Measurements from ENCODE around the gene BUB1B. TPM values are rescaled to one million over a fixed set of nuclear protein-coding genes. Genes with fewer than 3 reads are reported as not detected.

BUB1B gene
- total RNA-seq, 1 experiment from 2014 or later: 49.3 TPM

GRCh38 chr15:40246496-40247280, 85.8 kb downstream of the BUB1B start:
- DNase-seq (ENCODE audit: low read depth): no peak
- in situ Hi-C loops (cut with HindIII; ENCODE audit: low pct_unique_long_range_greater_than_20kb, low sequenced_read_pairs): no loop called here

- DNase-seq (ENCODE audit: low read depth): no peak
- in situ Hi-C loops (cut with HindIII; ENCODE audit: low pct_unique_long_range_greater_than_20kb, low sequenced_read_pairs): no loop called here
These were observed 86.6 kb downstream of the BUB1B start for GRCh38 chr15:40247406-40247971.

- DNase-seq (ENCODE audit: low read depth): no peak
- in situ Hi-C loops (cut with HindIII; ENCODE audit: low pct_unique_long_range_greater_than_20kb, low sequenced_read_pairs): no loop called here
These were observed 87.3 kb downstream of the BUB1B start for GRCh38 chr15:40248006-40248783.

- in situ Hi-C loops (cut with HindIII; ENCODE audit: low pct_unique_long_range_greater_than_20kb, low sequenced_read_pairs): no loop called here
- peak; percentile 26 for DNase-seq (ENCODE audit: low read depth)
These were observed 88.8 kb downstream of the BUB1B start for GRCh38 chr15:40249477-40250303.

DNA sequence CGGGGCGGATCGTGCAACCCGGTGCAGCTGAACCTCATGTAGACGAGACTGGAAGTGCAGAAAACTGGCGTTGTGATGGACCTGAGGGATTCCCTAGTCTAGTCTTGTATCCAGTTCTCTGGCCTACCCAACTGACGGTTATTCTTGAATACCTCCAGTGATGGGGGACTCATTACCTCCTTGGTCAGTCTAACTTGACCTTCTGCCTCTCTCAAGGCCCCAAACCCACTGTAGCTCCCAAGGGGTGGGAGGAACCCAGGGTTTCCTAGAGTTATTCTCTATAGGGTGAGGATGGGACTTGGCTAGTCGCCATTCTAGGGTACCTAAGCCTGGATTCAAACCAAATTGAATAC, 89.4 kb downstream of the BUB1B start:
- DNase-seq (ENCODE audit: low read depth): no peak
- in situ Hi-C loops (cut with HindIII; ENCODE audit: low pct_unique_long_range_greater_than_20kb, low sequenced_read_pairs): no loop called here

DNA sequence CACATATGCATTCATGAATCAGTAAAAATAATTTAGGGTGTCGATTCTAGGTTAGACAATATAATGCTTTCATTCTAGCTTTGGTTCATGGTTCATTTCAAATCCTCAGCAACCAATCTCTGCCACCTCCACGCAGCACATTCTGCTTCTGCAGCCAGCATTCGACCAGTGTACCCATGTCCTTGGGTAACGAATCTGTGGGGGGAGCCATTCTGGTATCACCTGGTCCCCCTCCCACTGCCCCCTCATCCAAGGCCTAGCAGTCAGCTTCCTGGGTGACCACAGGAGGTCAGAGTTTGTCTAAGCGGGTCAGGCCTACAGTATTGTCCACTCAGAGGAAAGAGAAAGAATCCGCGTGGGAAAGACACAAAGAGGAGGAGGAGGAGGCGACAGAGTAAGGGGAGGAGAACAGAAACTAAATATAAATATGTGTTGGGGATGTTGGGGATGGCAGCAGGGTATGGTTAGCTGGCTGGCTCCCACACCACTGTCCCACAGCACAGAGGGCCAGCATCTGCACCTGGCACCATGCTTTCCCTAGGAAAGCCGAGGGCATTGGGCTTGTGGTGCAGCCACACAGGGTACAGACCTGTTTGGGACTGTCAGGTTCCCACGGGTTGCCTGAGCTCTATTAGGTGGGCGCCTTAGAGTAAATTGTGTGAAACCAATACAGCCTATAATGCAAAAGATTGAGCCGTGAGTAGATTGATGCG, 90.1 kb downstream of the BUB1B start:
- no peak for DNase-seq (ENCODE audit: low read depth)
- in situ Hi-C loops (cut with HindIII; ENCODE audit: low pct_unique_long_range_greater_than_20kb, low sequenced_read_pairs): no loop called here

DNA sequence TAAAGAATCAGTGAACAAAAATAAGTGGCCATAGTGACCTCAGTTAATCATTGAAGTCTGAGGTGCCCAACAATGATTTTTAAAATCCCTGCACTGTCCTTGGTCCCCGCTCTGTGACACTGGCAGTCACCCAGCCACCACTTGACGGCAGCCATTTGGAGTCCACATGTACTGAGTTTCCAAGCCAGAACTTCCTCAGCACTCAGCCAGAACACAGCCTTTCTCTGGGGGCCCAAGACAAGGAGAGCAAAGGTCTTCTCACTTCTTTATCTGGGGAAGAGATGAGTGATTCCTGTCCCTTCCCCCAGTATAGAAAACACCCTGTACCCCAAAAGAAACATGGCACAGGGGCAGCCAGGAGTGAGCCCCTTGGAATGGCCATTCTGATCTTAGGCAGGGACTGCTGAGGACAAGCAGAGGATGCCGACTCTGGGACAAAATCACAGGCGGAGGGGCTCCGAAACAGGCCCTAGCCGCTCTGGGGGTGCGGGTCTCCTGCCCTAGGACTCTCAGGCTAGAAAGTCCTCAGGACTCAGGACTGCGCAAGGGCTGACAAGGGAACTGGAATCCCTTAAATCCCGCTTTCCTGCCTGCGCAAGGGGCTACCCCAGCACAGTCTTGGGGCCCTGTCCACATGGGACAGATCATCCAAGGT, 90.7 kb downstream of the BUB1B start:
- no peak for DNase-seq (ENCODE audit: low read depth)
- in situ Hi-C loops (cut with HindIII; ENCODE audit: low pct_unique_long_range_greater_than_20kb, low sequenced_read_pairs): no loop called here

GRCh38 chr15:40252141-40252437, 91.2 kb downstream of the BUB1B start:
- DNase-seq (ENCODE audit: low read depth): no peak
- in situ Hi-C loops (cut with HindIII; ENCODE audit: low pct_unique_long_range_greater_than_20kb, low sequenced_read_pairs): no loop called here

DNA sequence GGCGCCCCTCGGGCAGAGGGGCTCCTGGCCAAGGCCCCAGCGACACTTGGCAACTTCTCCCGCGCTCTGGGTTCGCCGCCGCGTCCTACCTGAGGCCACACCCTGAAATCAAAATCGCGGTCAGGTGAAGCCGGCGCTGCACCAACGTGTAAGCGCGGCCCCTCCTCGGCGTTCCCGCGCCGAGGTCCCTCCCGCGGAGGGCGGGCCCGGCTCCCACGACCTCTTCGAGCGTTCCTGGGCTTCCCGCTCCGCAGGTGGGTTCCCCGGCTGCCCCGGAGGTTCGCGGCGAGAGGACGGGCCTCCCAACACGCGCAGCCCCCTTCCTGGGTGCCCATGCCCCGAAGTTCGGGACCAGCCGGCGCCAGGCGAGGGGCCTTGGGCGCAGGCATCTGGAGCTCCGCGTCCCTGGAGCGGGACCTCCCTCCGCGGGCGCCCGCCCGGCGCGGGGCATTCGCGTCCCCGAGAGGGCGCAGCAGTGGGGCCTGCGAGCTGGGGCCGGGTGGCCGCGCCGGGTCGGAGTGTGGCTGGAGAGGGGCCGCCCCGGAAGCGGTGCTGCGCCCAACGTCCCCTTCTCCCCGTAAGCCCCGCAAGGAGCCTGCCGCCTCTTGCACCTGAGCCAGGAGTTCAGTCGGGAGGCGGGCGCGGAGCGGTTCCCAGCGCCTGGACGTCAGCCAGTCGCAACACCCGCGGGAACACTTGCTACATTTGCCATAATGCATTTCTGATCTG, 91.7 kb downstream of the BUB1B start:
- in situ Hi-C loops (cut with HindIII; ENCODE audit: low pct_unique_long_range_greater_than_20kb, low sequenced_read_pairs): no loop called here

DNA sequence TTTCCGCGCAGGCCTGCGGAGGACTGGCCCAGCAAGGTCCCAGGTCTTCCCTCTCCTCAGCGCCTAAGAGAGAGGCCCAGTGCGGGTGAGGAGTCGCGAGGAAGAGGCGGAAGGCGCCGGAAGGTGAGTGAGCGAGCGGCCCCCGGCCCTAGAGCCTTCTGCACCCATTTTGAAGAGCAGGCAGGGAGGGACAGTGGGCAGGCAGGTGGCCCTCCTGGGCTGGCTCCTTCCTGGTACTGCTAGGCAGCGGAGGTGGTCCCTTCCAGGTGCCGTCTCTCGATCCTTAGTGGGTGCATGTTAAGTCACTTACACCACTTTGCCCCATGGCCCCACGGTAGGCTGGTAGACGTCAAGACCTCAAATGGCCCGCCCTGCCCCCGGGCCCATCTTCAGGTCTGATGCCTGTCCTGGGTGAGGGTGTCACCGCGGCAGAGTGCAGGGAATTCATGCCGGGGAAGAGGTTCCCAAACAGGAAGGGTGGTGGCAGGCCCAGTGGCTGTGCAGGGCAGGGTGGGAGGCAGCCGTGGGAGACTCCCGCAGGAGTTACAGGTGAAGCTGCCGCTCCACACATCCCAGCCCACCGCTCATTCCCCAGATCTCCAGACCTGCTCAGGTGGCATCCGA, 92.4 kb downstream of the BUB1B start:
- no peak for DNase-seq (ENCODE audit: low read depth)
- in situ Hi-C loops (cut with HindIII; ENCODE audit: low pct_unique_long_range_greater_than_20kb, low sequenced_read_pairs): no loop called here

More for the DNA sequence above, 91.7 kb downstream of the BUB1B start:
- no peak for DNase-seq (ENCODE audit: low read depth)

GRCh38 chr15:40254452-40254851, 93.6 kb downstream of the BUB1B start:
- no peak for DNase-seq (ENCODE audit: low read depth)
- in situ Hi-C loops (cut with HindIII; ENCODE audit: low pct_unique_long_range_greater_than_20kb, low sequenced_read_pairs): no loop called here

DNA sequence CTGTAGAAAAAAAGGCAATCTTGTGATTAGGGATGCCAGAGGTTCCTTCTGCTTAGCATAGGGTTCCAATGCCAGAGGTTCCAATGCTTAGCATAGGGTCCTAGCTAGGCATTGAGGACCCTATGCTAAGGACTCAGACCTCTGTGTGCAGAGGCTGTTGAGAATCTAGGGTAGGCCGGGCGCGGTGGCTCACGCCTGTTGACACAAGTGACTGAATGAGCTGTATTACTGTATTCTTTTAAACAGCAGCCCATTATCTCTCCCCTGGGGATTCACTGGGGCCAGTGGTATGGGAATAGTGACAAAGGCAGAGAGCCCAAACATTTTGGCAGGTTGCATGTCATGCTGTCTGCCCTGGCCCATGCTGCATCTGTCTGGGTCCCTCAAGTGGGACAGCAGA, 94.2 kb downstream of the BUB1B start:
- no peak for DNase-seq (ENCODE audit: low read depth)
- in situ Hi-C loops (cut with HindIII; ENCODE audit: low pct_unique_long_range_greater_than_20kb, low sequenced_read_pairs): no loop called here

DNA sequence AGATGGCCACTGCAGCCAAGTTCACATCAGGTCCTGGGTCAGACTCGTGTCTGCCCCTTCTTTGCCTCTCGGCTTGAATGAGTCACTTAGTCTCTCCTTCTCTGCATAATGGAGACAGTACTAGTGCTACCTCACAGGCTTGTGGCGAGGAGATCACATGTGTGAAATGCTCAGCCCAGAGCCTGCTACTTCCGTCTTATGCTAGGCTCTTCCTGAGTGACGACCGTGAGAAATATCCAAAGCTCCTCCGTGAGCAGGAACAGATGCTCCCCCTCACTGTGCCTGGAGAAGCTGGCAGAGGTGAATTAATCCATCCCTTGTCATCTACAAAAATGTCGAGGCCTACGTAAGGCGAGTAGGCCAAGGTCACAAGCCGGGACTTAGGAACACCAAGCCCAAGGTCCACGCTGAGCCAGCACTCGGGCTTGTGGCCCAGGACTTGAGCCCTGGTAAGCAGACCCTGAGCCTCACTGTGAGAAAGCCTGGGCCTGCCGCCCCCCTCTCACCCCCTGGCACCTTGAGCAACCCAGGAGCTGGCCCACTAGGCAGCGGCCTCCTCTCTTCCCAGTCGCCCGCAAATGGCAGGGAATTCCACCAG, 95.9 kb downstream of the BUB1B start:
- DNase-seq (ENCODE audit: low read depth): no peak
- in situ Hi-C loops (cut with HindIII; ENCODE audit: low pct_unique_long_range_greater_than_20kb, low sequenced_read_pairs): no loop called here

DNA sequence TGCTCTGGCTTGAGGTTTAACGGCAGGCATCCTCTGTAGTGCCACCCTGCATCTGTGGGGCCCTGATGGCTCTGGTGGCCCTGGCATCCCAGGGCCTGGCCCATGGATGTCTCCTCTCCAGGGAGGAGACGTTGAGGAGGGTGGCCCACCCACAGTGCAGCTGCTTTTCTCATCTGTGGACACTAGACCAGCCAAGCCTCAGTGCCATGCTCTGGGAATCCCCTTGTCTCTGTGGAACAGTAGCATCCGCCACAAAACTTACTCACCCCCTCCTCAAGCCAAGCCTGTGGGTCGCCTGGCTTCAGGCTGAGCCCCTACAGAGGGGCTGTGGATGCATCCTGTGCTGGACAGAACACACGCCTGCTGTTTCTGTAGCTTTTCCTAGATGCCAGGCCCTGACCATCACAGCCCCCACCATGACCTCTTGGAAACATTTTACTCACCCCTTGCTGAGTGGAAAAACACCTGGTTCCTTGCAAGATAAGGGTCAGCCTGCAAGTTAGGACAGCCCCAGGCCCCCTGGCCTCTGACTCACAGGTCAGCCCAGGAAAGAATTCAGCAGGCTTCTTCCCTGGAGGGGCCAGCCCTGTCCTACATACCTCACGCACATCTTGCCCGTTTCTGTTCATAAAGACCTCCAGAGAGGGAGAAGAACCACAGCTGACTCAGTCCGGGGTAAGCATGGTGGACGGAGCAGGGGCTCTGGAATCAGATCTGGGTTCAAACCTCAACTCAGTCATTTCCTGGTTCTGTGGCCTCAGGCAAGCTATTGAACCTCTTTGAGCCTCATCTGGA, 97.0 kb downstream of the BUB1B start:
- DNase-seq (ENCODE audit: low read depth): no peak
- in situ Hi-C loops (cut with HindIII; ENCODE audit: low pct_unique_long_range_greater_than_20kb, low sequenced_read_pairs): no loop called here

DNA sequence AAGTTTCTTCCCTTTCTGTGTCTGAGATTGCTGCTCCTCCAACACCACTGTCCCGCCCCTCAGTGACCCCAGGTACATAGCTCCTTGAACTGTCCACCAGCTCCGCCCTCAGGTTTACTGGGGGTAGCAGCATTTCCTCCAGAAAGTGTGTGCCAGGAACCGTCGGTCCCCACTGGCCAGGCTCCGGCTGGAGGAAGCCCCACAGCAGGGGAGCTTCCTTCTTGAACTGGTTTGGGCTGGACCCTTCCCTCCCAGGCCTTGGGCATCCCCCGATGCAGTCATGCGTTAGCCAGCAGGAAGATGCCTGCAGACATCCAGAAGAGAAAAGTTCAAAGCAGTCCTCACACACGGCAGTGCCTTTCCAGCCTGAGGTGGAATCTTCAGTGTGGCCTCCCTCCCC, 97.7 kb downstream of the BUB1B start:
- no peak for DNase-seq (ENCODE audit: low read depth)
- in situ Hi-C loops (cut with HindIII; ENCODE audit: low pct_unique_long_range_greater_than_20kb, low sequenced_read_pairs): no loop called here

DNA sequence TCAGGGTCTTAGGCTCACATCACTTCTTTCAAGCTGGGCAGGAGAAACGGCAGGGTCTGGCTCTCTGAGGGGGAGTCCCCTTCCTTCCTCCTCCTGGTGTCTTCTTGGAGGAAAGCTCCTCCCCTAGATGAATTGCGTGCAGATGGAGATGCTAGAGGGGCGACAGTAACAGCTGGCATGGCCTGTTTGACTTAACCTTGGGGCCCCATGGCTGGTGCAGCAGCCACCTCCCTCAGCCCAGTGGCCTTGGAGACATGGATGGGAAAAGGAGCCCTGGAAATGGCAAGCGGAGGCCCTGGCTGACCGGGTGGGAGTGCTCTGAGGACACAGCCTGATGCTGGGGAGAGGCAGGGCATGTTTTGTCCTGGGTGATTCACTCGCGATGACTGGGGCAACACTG, 98.2 kb downstream of the BUB1B start:
- DNase-seq (ENCODE audit: low read depth): no peak
- in situ Hi-C loops (cut with HindIII; ENCODE audit: low pct_unique_long_range_greater_than_20kb, low sequenced_read_pairs): no loop called here

Data from Caki2 (cell line).